Esophagus muscularis mucosa (tissue), 3 donors: ENCODE results near the gene GOLGA6L9.
"Not testable (repeated sequence)": the region's sequence is repeated elsewhere in the genome, so short reads cannot be mapped to it uniquely, and the experiment has no call there.

ENCODE experiments used
- CTCF ChIP-seq, 3 experiments: fragments of 200-600 bp in 2 of 3; fragments of 450-650 bp in 1 of 3; sonication (generic) in 2 of 3; IDR thresholded peaks; one replicate each; pipeline ENCODE4 v1.5.1; 2017 to 2019; ENCODE audit warnings: antibody characterized with exemption in 3 of 3, mild to moderate bottlenecking in 2 of 3, moderate library complexity in 1 of 3
- POLR2A ChIP-seq: fragments of 450-650 bp; IDR thresholded peaks from one replicate; pipeline ENCODE4 v1.6.1; 2017; ENCODE audit warnings: antibody characterized with exemption, moderate library complexity, mild to moderate bottlenecking, low read depth
- POLR2AphosphoS5 ChIP-seq, 2 donors: sonication (generic); formaldehyde crosslinking; IDR thresholded peaks; one replicate each; pipeline ENCODE4 v1.6.1; 2017; ENCODE audit warnings: antibody characterized with exemption in 2 of 2

- not testable (repeated sequence) for TF ChIP-seq CTCF (IDR thresholded peaks at IDR 0.05); POLR2AphosphoS5 (IDR thresholded peaks at IDR 0.05); POLR2A
Observed at GRCh38 chr15:82414525-82415191, 15.0 kb upstream of the GOLGA6L9 start.
